H1 (cell line): Measurements from ENCODE around the gene DYNC2I2. TPM values are rescaled to one million over a fixed set of nuclear protein-coding genes. Genes with fewer than 3 reads are reported as not detected.

ENCODE experiments used
- CTCF ChIA-PET: fragments of 300-600 bp; sonication (Branson Sonifier 250); formaldehyde crosslinking; loops from one replicate; lab custom pipeline; 2021; ENCODE audit not compliant: partially characterized antibody; lab: Charles Lee
- POLR2A ChIA-PET: fragments of 300-600 bp; sonication (Branson Sonifier 250); formaldehyde crosslinking; loops from one replicate; lab custom pipeline; 2021; ENCODE audit warnings: inconsistent platforms; ENCODE audit not compliant: partially characterized antibody; lab: Charles Lee
- DNase-seq, 2 experiments: peaks; one replicate each; pipeline versions ENCODE4 v3.0.0 to v3.0.0-alpha.2; 2010 to 2022; ENCODE audit warnings: low spot score in 2 of 2, low read depth in 1 of 2, mixed read lengths in 1 of 2
- FAIRE-seq: peaks from 2 replicates; lab custom pipeline; 2011; peaks lifted over from hg19 to GRCh38; lab: Jason Lieb, UNC
- H2AFZ ChIP-seq: 2 replicates; pipeline ENCODE4 v1.8.1; 2012; ENCODE audit warnings: low read length, inconsistent platforms
- H2AK5ac ChIP-seq: 2 replicates; pipeline ENCODE4 v1.6.1; 2013; ENCODE audit warnings: low read depth, low read length
- H2BK120ac ChIP-seq: replicated peaks from 2 replicates; pipeline ENCODE3; 2013; ENCODE audit warnings: low read depth, low read length, inconsistent platforms
- H2BK12ac ChIP-seq: 2 replicates; pipeline ENCODE4 v1.6.1; 2013; ENCODE audit warnings: low read depth, low read length
- H2BK15ac ChIP-seq: 2 replicates; pipeline ENCODE4 v1.6.1; 2013; ENCODE audit warnings: low read length
- H2BK20ac ChIP-seq: 2 replicates; pipeline ENCODE4 v1.6.1; 2013; ENCODE audit warnings: low read length
- H2BK5ac ChIP-seq: 2 replicates; pipeline ENCODE4 v1.6.1; 2013; ENCODE audit warnings: low read depth, low read length
- H3K14ac ChIP-seq: 2 replicates; pipeline ENCODE4 v1.6.1; 2013; ENCODE audit warnings: inconsistent platforms; ENCODE audit not compliant: insufficient read length
- H3K18ac ChIP-seq: 2 replicates; pipeline ENCODE4 v1.6.1; 2013; ENCODE audit warnings: low read length; ENCODE audit errors: extremely low read depth
- H3K23ac ChIP-seq: 2 replicates; pipeline ENCODE4 v1.6.1; 2013; ENCODE audit warnings: inconsistent platforms; ENCODE audit not compliant: insufficient read length
- H3K23me2 ChIP-seq: 2 replicates; pipeline ENCODE4 v1.6.1; 2013; ENCODE audit warnings: low read depth, low read length
- H3K27ac ChIP-seq: 2 replicates; pipeline ENCODE4 v1.6.1; 2011; ENCODE audit warnings: low read depth, low read length, inconsistent platforms
- H3K27me3 ChIP-seq, 4 experiments: replicated peaks in 1 of 4; 1 replicate in 1 of 4; 2 replicates in 3 of 4; pipeline versions ENCODE4 v1.6.1 to v1.8.1; 2011 to 2013; ENCODE audit warnings: low read length in 3 of 4, mild to moderate bottlenecking in 3 of 4, inconsistent platforms in 2 of 4, mixed read lengths in 2 of 4, moderate library complexity in 1 of 4; ENCODE audit not compliant: control insufficient read depth in 3 of 4, insufficient read depth in 3 of 4; ENCODE audit errors: extremely low read depth in 1 of 4
- H3K36me3 ChIP-seq, 4 experiments: 2 replicates each; pipeline versions ENCODE4 v1.6.1 to v1.8.1; 2011 to 2013; ENCODE audit warnings: mild to moderate bottlenecking in 4 of 4, low read length in 3 of 4, moderate library complexity in 2 of 4, control low read depth in 1 of 4, inconsistent platforms in 1 of 4; ENCODE audit not compliant: insufficient read depth in 4 of 4, control insufficient read depth in 2 of 4
- H3K4ac ChIP-seq: replicated peaks from 2 replicates; pipeline ENCODE3; 2013; ENCODE audit warnings: low read length, low read depth, mixed read lengths, inconsistent platforms; ENCODE audit not compliant: insufficient read length
- H3K4me1 ChIP-seq, 4 experiments: replicated peaks in 1 of 4; 1 replicate in 1 of 4; 2 replicates in 3 of 4; pipeline versions ENCODE4 v1.6.1 to v1.8.1; 2011 to 2013; ENCODE audit warnings: low read length in 3 of 4, inconsistent platforms in 2 of 4, mixed read lengths in 1 of 4; ENCODE audit not compliant: insufficient read depth in 4 of 4, control insufficient read depth in 3 of 4
- H3K4me2 ChIP-seq, 2 experiments: 2 replicates each; pipeline versions ENCODE4 v1.6.1 to v1.8.1; 2011 to 2013; ENCODE audit warnings: low read depth in 2 of 2, low read length in 2 of 2, control low read depth in 1 of 2, inconsistent platforms in 1 of 2, mild to moderate bottlenecking in 1 of 2; ENCODE audit not compliant: insufficient read depth in 1 of 2
- H3K4me3 ChIP-seq, 4 experiments: fragments of 200-600, 300-600 bp in 1 of 4; sonication (generic), shearing (Covaris generic), sonication (Bioruptor Twin) in 1 of 4; 2 replicates each; pipeline versions ENCODE4 v1.5.1 to v1.8.1; 2011 to 2016; ENCODE audit warnings: low read length in 4 of 4, low read depth in 3 of 4, control low read depth in 2 of 4, inconsistent platforms in 2 of 4, mild to moderate bottlenecking in 2 of 4, mixed read lengths in 1 of 4, moderate library complexity in 1 of 4; ENCODE audit not compliant: insufficient read depth in 2 of 4; ENCODE audit errors: extremely low read depth in 1 of 4
- H3K56ac ChIP-seq: replicated peaks from 2 replicates; pipeline ENCODE3; 2013; ENCODE audit warnings: low read depth, mild to moderate bottlenecking, mixed read lengths, low read length, inconsistent platforms; ENCODE audit not compliant: insufficient read length
- H3K79me1 ChIP-seq: 2 replicates; pipeline ENCODE4 v1.6.1; 2013; ENCODE audit warnings: low read depth, low read length, control low read depth
- H3K79me2 ChIP-seq, 2 experiments: 2 replicates each; pipeline versions ENCODE4 v1.6.1 to v1.8.1; 2012 to 2013; ENCODE audit warnings: low read length in 2 of 2, mild to moderate bottlenecking in 2 of 2, inconsistent platforms in 1 of 2; ENCODE audit not compliant: insufficient read depth in 2 of 2, control insufficient read depth in 1 of 2
- H3K9ac ChIP-seq, 4 experiments: replicated peaks in 1 of 4; 1 replicate in 1 of 4; 2 replicates in 3 of 4; pipeline versions ENCODE4 v1.6.1 to v1.8.1; 2011 to 2013; ENCODE audit warnings: low read depth in 3 of 4, low read length in 3 of 4, control low read depth in 2 of 4, mild to moderate bottlenecking in 2 of 4, moderate library complexity in 2 of 4, inconsistent platforms in 1 of 4; ENCODE audit errors: extremely low read depth in 1 of 4
- H3K9me3 ChIP-seq, 2 experiments: 2 replicates each; pipeline versions ENCODE4 v1.6.1 to v1.8.1; 2012 to 2013; ENCODE audit warnings: mild to moderate bottlenecking in 2 of 2, moderate library complexity in 2 of 2, control low read depth in 1 of 2, inconsistent platforms in 1 of 2, low read depth in 1 of 2, low read length in 1 of 2, mixed read lengths in 1 of 2; ENCODE audit not compliant: insufficient read depth in 2 of 2
- H4K20me1 ChIP-seq, 2 experiments: replicated peaks in 1 of 2; 2 replicates each; pipeline versions ENCODE3 to v1.8.1; 2011 to 2013; ENCODE audit warnings: inconsistent platforms in 2 of 2, low read length in 2 of 2, mild to moderate bottlenecking in 1 of 2; ENCODE audit not compliant: insufficient read depth in 2 of 2, control insufficient read depth in 1 of 2
- H4K5ac ChIP-seq: 2 replicates; pipeline ENCODE4 v1.6.1; 2013; ENCODE audit warnings: low read length, low read depth, mixed read lengths, inconsistent platforms; ENCODE audit not compliant: insufficient read length
- H4K8ac ChIP-seq: 2 replicates; pipeline ENCODE4 v1.8.0; 2013; ENCODE audit warnings: mild to moderate bottlenecking, moderate library complexity, low read length, inconsistent platforms; ENCODE audit not compliant: insufficient read depth; ENCODE audit errors: extremely low read depth
- H4K91ac ChIP-seq: replicated peaks from 2 replicates; pipeline ENCODE3; 2013; ENCODE audit warnings: low read length, mixed read lengths, inconsistent platforms; ENCODE audit not compliant: insufficient read length
- BCL11A ChIP-seq, 2 experiments: IDR thresholded peaks; one replicate each; pipeline ENCODE4 v1.6.1; 2011; ENCODE audit warnings: low read depth in 2 of 2, low read length in 2 of 2, mild to moderate bottlenecking in 2 of 2
- POLR2A ChIP-seq, 2 experiments: IDR thresholded peaks; 1 replicate in 1 of 2; 2 replicates in 1 of 2; pipeline ENCODE4 v1.6.1; 2011; ENCODE audit warnings: low read depth in 2 of 2, low read length in 2 of 2, mild to moderate bottlenecking in 2 of 2; ENCODE audit errors: control extremely low read depth in 1 of 2
- POLR2AphosphoS5 ChIP-seq: IDR thresholded peaks from 2 replicates; pipeline ENCODE4 v1.6.1; 2011; ENCODE audit warnings: low read depth, low read length
- RNF2 ChIP-seq: fragments of 200-900, 300-1000 bp; sonication (generic); IDR thresholded peaks from 2 replicates; pipeline ENCODE4 v1.7.1; 2016; ENCODE audit warnings: borderline replicate concordance, low read depth, mild to moderate bottlenecking, antibody characterized with exemption, low read length; ENCODE audit not compliant: poor library complexity, severe bottlenecking; ENCODE audit errors: missing control alignments
- WGBS, 2 experiments: shearing (Covaris generic) in 1 of 2; methylation state at CpG; one replicate each; pipeline versions ENCODE4 v1.1.6 to v1.1.7; 2013 to 2015; ENCODE audit warnings: low lambda C conversion rate in 2 of 2, mixed read lengths in 2 of 2, inconsistent platforms in 1 of 2, low coverage in 1 of 2, missing lambda C conversion rate in 1 of 2; ENCODE audit not compliant: insufficient replicate concordance in 2 of 2, insufficient coverage in 1 of 2, insufficient read length in 1 of 2; ENCODE audit errors: extremely low coverage in 1 of 2, missing lambda C conversion rate in 1 of 2; 5-methylcytosine and 5-hydroxymethylcytosine counted together
- polyA plus RNA-seq, 7 experiments: library from polyadenylated mRNA; depleted of rRNA in 3 of 7; stranded (reverse) in 5 of 7; unstranded in 2 of 7; fragments of >200 nt in 5 of 7; fragments of 200-250 nt in 2 of 7; gene quantifications; 1 replicate in 5 of 7; 2 replicates in 1 of 7; 4 replicates in 1 of 7; pipeline versions ENCODE4 v1.2.1 to v1.2.3, GENCODE V29; 2011 to 2013; ENCODE audit warnings: missing spikeins in 2 of 7, mixed read lengths in 2 of 7
- total RNA-seq: library from RNA; stranded (reverse); fragmentation: NEBNext Ultra II Directional; extraction: Animal tissue kit (Norgen Biotek cat#: 25700); gene quantifications from 2 replicates; pipeline ENCODE4 v1.2.1, GENCODE V29; 2021

DYNC2I2 gene
- total and polyA plus RNA-seq, 2 of the 8 experiments (the other 6 are each of a cell fraction or from before 2014, with no cell fraction given) = 58.0 to 78.5 TPM

- no peak overlapping the region for H3K56ac ChIP-seq
- TF ChIP-seq POLR2A (IDR thresholded peaks at IDR 0.05; ENCODE audit: control extremely low read depth in 1 of 2, low read depth in 2 of 2, low read length in 2 of 2) = peak; percentile 54 to 68
- no peak for TF ChIP-seq RNF2
- TF ChIP-seq BCL11A (IDR thresholded peaks at IDR 0.05; ENCODE audit: low read depth in 2 of 2, low read length in 2 of 2) = no peak
- peak; percentile 77 for TF ChIP-seq POLR2AphosphoS5
- TF ChIP-seq, all 59 proteins: peak for 2
- H3K23me2 ChIP-seq = no peaks in the 10 kb centered on the region
- ChIA-PET POLR2A (interaction anchor here (0.6 to 46.1 kb wide), 20 partner anchors 2 to 227 kb away, joined by 3 to 1197 read pairs (median 4); partner anchors contain the start of genes DYNC2I2, ENDOG, PKN3 and SET), CTCF (interaction anchor here (0.6 to 2.1 kb wide), 10 partner anchors 33 to 157 kb away, joined by 3 to 8 read pairs (median 3); no protein-coding TSS in a partner anchor)
- H3K23ac ChIP-seq = no peak overlapping the region
- H4K91ac ChIP-seq = no peak overlapping the region
- H4K20me1 ChIP-seq = peaks cover 7 to 8% of the 10 kb centered on the region in 2 experiments
- H3K4me2 ChIP-seq = no peak overlapping the region
- H3K36me3 ChIP-seq = peaks cover 26 to 42% (median 39%) of the 10 kb centered on the region in 4 experiments
- no peak overlapping the region for H3K9ac ChIP-seq
- no peak overlapping the region for H2BK120ac ChIP-seq
- no peak overlapping the region for H2AFZ ChIP-seq
- H3K4me3 ChIP-seq = no peak overlapping the region
- H3K27me3 ChIP-seq = peaks cover 0 to 1% (median 0%) of the 10 kb centered on the region in 4 experiments; a peak in 1 of 7 replicates
- H3K79me2 ChIP-seq = peaks cover 0 to 12% of the 10 kb centered on the region in 2 experiments; a peak in 2 of 4 replicates
- FAIRE-seq = no peak
- no peak overlapping the region for H2BK20ac ChIP-seq
- no peaks in the 10 kb centered on the region for H3K9me3 ChIP-seq
- H3K4ac ChIP-seq = no peak overlapping the region
- H3K4me1 ChIP-seq = no peaks in the 10 kb centered on the region
- no peak overlapping the region for H2BK12ac ChIP-seq
- H3K14ac ChIP-seq = no peak overlapping the region
- no peak for DNase-seq
- H4K8ac ChIP-seq = no peak overlapping the region
- H3K18ac ChIP-seq = no peak overlapping the region
- no peak overlapping the region for H3K27ac ChIP-seq
- no peaks in the 10 kb centered on the region for H3K79me1 ChIP-seq
- H2AK5ac ChIP-seq = no peak overlapping the region
- 79% methylated on average over 8 of the region's 8 CpGs; no CpG with 5 or more reads in 1 of the 2 experiments for whole genome bisulfite sequencing, 2 experiments
- H4K5ac ChIP-seq = no peak overlapping the region
- H2BK15ac ChIP-seq = no peak overlapping the region
- H2BK5ac ChIP-seq = no peak overlapping the region
Observed at GRCh38 chr9:128696923-128697707, 40.5 kb upstream of the DYNC2I2 start.
